Hepatocyte (in vitro differentiated cells): ENCODE results near the gene OR5P2.

Experiments used
- EZH2phosphoT487 ChIP-seq: fragments of 200-600 bp; sonication (generic); IDR thresholded peaks from one replicate; pipeline ENCODE4 v1.6.1; 2018; ENCODE audit warnings: antibody characterized with exemption, mild to moderate bottlenecking, low read depth, moderate library complexity; ENCODE audit not compliant: unreplicated experiment, severe bottlenecking
- TF ChIP-seq, protein P1 (sequence below): fragments of 200-600 bp; sonication (generic); IDR thresholded peaks from 2 replicates; pipeline ENCODE4 v1.5.1; 2016; ENCODE audit warnings: antibody characterized with exemption, mild to moderate bottlenecking; ENCODE audit not compliant: poor library complexity

GRCh38 chr11:7749456-7749855 is 47.3 kb downstream of the OR5P2 start:
- TF ChIP-seq, protein P1, sequence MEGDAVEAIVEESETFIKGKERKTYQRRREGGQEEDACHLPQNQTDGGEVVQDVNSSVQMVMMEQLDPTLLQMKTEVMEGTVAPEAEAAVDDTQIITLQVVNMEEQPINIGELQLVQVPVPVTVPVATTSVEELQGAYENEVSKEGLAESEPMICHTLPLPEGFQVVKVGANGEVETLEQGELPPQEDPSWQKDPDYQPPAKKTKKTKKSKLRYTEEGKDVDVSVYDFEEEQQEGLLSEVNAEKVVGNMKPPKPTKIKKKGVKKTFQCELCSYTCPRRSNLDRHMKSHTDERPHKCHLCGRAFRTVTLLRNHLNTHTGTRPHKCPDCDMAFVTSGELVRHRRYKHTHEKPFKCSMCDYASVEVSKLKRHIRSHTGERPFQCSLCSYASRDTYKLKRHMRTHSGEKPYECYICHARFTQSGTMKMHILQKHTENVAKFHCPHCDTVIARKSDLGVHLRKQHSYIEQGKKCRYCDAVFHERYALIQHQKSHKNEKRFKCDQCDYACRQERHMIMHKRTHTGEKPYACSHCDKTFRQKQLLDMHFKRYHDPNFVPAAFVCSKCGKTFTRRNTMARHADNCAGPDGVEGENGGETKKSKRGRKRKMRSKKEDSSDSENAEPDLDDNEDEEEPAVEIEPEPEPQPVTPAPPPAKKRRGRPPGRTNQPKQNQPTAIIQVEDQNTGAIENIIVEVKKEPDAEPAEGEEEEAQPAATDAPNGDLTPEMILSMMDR: no peak
- TF ChIP-seq EZH2phosphoT487: no peak
